ENCODE results near the gene ELF2.
"Not testable (repeated sequence)": the region's sequence is repeated elsewhere in the genome, so short reads cannot be mapped to it uniquely, and the experiment has no call there.

The ELF2 gene

GRCh38 chr4:139028191-139028661 is 148.8 kb downstream of the ELF2 start:
- Histone ChIP-seq H3K27me3 (replicated peaks; ENCODE audit: control insufficient read depth, insufficient read depth, low read length, poor library complexity, severe bottlenecking) (no peaks in the 10 kb centered on the region), H3K36me3 (ENCODE audit: control insufficient read depth, insufficient read depth, low read length) (no peaks in the 10 kb centered on the region), H3K4me3 (ENCODE audit: insufficient read depth, low read depth, low read length, poor library complexity, severe bottlenecking) (no peak overlapping the region), H3K27ac (ENCODE audit: insufficient read depth, low read length, poor library complexity, severe bottlenecking) (no peak overlapping the region), H3K4me1 (ENCODE audit: control insufficient read depth, insufficient read depth, low read length, poor library complexity, severe bottlenecking) (no peaks in the 10 kb centered on the region), H3K9me3 (ENCODE audit: control insufficient read depth, low read length) (no peaks in the 10 kb centered on the region)
- no peak for DNase-seq

DNA sequence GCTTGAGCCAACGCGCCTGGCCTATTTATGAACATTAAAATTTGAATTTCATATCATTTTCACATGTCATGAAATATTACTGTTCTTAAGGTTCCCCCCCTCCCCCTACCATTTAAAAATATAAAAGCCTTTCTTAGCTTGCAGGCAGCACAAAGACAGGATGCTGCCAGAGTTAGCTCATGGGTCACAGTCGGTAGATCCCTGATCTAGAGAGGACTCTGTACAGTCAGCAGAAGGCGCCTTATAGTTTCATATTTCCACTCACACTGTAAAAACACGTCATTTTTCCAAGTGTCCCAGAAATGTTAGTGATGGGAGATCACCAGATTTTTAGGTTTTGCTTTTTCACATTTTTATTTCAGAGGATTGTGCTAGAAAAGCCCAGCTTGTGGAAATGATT is 149.2 kb downstream of the ELF2 start:
- Histone ChIP-seq H3K36me3 (ENCODE audit: control insufficient read depth, insufficient read depth, low read length) (no peaks in the 10 kb centered on the region), H3K27ac (ENCODE audit: insufficient read depth, low read length, poor library complexity, severe bottlenecking) (no peak overlapping the region), H3K4me1 (ENCODE audit: control insufficient read depth, insufficient read depth, low read length, poor library complexity, severe bottlenecking) (no peaks in the 10 kb centered on the region), H3K9me3 (ENCODE audit: control insufficient read depth, low read length) (no peaks in the 10 kb centered on the region), H3K27me3 (replicated peaks; ENCODE audit: control insufficient read depth, insufficient read depth, low read length, poor library complexity, severe bottlenecking) (no peaks in the 10 kb centered on the region), H3K4me3 (ENCODE audit: insufficient read depth, low read depth, low read length, poor library complexity, severe bottlenecking) (no peak overlapping the region)
- DNase-seq: no peak

- no peaks in the 10 kb centered on the region for H3K9me3 ChIP-seq (ENCODE audit: control insufficient read depth, low read length)
- H3K27me3 ChIP-seq (replicated peaks; ENCODE audit: control insufficient read depth, insufficient read depth, low read length, poor library complexity, severe bottlenecking): no peaks in the 10 kb centered on the region
- no peak overlapping the region for H3K4me3 ChIP-seq (ENCODE audit: insufficient read depth, low read depth, low read length, poor library complexity, severe bottlenecking)
- no peaks in the 10 kb centered on the region for H3K4me1 ChIP-seq (ENCODE audit: control insufficient read depth, insufficient read depth, low read length, poor library complexity, severe bottlenecking)
- H3K36me3 ChIP-seq (ENCODE audit: control insufficient read depth, insufficient read depth, low read length): no peaks in the 10 kb centered on the region
- no peak for DNase-seq
- no peak overlapping the region for H3K27ac ChIP-seq (ENCODE audit: insufficient read depth, low read length, poor library complexity, severe bottlenecking)
Measured at GRCh38 chr4:139025841-139026240, 151.2 kb downstream of the ELF2 start.

DNA sequence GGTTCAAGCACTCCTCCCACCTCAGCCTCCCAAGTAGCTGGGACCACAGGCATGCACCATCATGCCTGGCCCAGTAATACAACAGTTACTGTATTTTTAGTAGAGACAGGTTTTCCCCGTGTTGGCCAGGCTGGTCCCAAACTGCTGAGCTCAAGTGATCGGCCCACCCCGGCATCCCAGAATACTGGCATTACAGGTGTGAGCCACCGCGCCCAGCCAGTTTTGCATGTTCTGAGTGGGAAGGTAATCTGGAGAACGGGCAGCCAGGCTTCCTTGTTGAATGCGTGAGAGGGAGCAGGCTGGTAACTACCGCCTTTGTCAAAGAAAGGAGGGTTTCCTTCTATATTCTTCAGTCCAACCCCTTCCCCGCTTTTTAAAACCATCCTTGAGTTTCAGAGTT is 152.3 kb downstream of the ELF2 start:
- Histone ChIP-seq H3K4me3 (ENCODE audit: insufficient read depth, low read depth, low read length, poor library complexity, severe bottlenecking) (no peak overlapping the region), H3K4me1 (ENCODE audit: control insufficient read depth, insufficient read depth, low read length, poor library complexity, severe bottlenecking) (no peaks in the 10 kb centered on the region), H3K36me3 (ENCODE audit: control insufficient read depth, insufficient read depth, low read length) (no peaks in the 10 kb centered on the region), H3K9me3 (ENCODE audit: control insufficient read depth, low read length) (no peaks in the 10 kb centered on the region), H3K27me3 (replicated peaks; ENCODE audit: control insufficient read depth, insufficient read depth, low read length, poor library complexity, severe bottlenecking) (no peaks in the 10 kb centered on the region), H3K27ac (ENCODE audit: insufficient read depth, low read length, poor library complexity, severe bottlenecking) (no peak overlapping the region)
- DNase-seq: no peak

GRCh38 chr4:139022835-139023234 is 154.2 kb downstream of the ELF2 start:
- no peak overlapping the region for H3K4me3 ChIP-seq (ENCODE audit: insufficient read depth, low read depth, low read length, poor library complexity, severe bottlenecking)

DNA sequence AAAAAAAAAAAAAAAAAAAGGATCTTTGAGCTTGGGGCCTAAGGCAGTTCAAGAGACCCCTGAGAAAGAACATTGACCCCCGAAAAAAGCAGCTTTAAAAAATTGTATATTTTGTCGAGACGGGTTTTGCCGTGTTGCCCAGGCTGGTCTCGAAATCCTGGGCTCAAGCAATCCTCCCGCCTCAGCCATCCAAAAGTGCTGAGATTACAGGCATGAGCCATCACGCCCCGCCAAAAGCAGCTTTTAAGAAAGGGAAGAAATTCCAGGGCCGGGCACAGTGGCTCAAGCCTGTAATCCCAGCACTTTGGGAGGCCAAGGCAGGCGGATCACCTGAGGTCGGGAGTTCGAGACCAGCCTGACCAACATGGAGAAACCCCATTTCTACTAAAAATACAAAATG is 155.9 kb downstream of the ELF2 start:
- not testable (repeated sequence) for H3K27ac ChIP-seq (ENCODE audit: insufficient read depth, low read length, poor library complexity, severe bottlenecking); H3K4me1 ChIP-seq (ENCODE audit: control insufficient read depth, insufficient read depth, low read length, poor library complexity, severe bottlenecking); DNase-seq; H3K27me3 ChIP-seq (replicated peaks; ENCODE audit: control insufficient read depth, insufficient read depth, low read length, poor library complexity, severe bottlenecking); H3K36me3 ChIP-seq (ENCODE audit: control insufficient read depth, insufficient read depth, low read length); H3K4me3 ChIP-seq (ENCODE audit: insufficient read depth, low read depth, low read length, poor library complexity, severe bottlenecking); H3K9me3 ChIP-seq (ENCODE audit: control insufficient read depth, low read length)

More at GRCh38 chr4:139022835-139023234, 154.2 kb downstream of the ELF2 start:
- H3K4me1 ChIP-seq (ENCODE audit: control insufficient read depth, insufficient read depth, low read length, poor library complexity, severe bottlenecking): no peaks in the 10 kb centered on the region
- no peak overlapping the region for H3K27ac ChIP-seq (ENCODE audit: insufficient read depth, low read length, poor library complexity, severe bottlenecking)
- DNase-seq: no peak
- no peaks in the 10 kb centered on the region for H3K27me3 ChIP-seq (replicated peaks; ENCODE audit: control insufficient read depth, insufficient read depth, low read length, poor library complexity, severe bottlenecking)
- no peaks in the 10 kb centered on the region for H3K9me3 ChIP-seq (ENCODE audit: control insufficient read depth, low read length)
- no peaks in the 10 kb centered on the region for H3K36me3 ChIP-seq (ENCODE audit: control insufficient read depth, insufficient read depth, low read length)

- H3K9me3 ChIP-seq (ENCODE audit: control insufficient read depth, low read length): no peaks in the 10 kb centered on the region
- no peak for DNase-seq
- no peaks in the 10 kb centered on the region for H3K36me3 ChIP-seq (ENCODE audit: control insufficient read depth, insufficient read depth, low read length)
- H3K27me3 ChIP-seq (replicated peaks; ENCODE audit: control insufficient read depth, insufficient read depth, low read length, poor library complexity, severe bottlenecking): no peaks in the 10 kb centered on the region
- no peak overlapping the region for H3K4me3 ChIP-seq (ENCODE audit: insufficient read depth, low read depth, low read length, poor library complexity, severe bottlenecking)
- H3K4me1 ChIP-seq (ENCODE audit: control insufficient read depth, insufficient read depth, low read length, poor library complexity, severe bottlenecking): no peaks in the 10 kb centered on the region
- no peak overlapping the region for H3K27ac ChIP-seq (ENCODE audit: insufficient read depth, low read length, poor library complexity, severe bottlenecking)
Measured at GRCh38 chr4:139020384-139020783, 156.6 kb downstream of the ELF2 start.

GRCh38 chr4:139018971-139019758 is 157.9 kb downstream of the ELF2 start:
- H3K9me3 ChIP-seq (ENCODE audit: control insufficient read depth, low read length): no peaks in the 10 kb centered on the region
- no peaks in the 10 kb centered on the region for H3K36me3 ChIP-seq (ENCODE audit: control insufficient read depth, insufficient read depth, low read length)
- H3K27ac ChIP-seq (ENCODE audit: insufficient read depth, low read length, poor library complexity, severe bottlenecking): no peak overlapping the region
- H3K4me1 ChIP-seq (ENCODE audit: control insufficient read depth, insufficient read depth, low read length, poor library complexity, severe bottlenecking): peaks cover 7% of the 10 kb centered on the region
- DNase-seq: no peak
- no peaks in the 10 kb centered on the region for H3K27me3 ChIP-seq (replicated peaks; ENCODE audit: control insufficient read depth, insufficient read depth, low read length, poor library complexity, severe bottlenecking)
- H3K4me3 ChIP-seq (ENCODE audit: insufficient read depth, low read depth, low read length, poor library complexity, severe bottlenecking): no peak overlapping the region

DNA sequence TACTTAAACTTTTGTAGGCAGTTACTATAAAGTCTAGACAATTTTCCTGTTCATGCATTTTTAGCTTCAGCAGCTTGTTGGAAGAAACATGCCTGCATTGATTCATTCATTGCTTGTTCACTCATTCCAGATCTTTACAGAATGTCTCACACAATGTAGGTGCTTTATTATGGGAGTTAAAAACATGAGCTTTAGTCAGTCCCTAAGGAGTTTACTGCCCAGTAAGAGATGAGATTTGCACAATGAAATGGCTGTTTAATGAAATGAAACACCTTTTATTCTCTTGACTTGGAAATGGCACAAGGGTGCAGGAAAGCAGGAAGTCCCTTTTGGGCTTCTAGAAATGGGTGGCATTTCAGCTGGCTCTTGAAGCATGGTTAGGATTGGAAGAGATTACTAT is 158.5 kb downstream of the ELF2 start:
- Histone ChIP-seq H3K4me3 (ENCODE audit: insufficient read depth, low read depth, low read length, poor library complexity, severe bottlenecking) (no peak overlapping the region), H3K9me3 (ENCODE audit: control insufficient read depth, low read length) (no peaks in the 10 kb centered on the region), H3K4me1 (ENCODE audit: control insufficient read depth, insufficient read depth, low read length, poor library complexity, severe bottlenecking) (peaks cover 7% of the 10 kb centered on the region), H3K27me3 (replicated peaks; ENCODE audit: control insufficient read depth, insufficient read depth, low read length, poor library complexity, severe bottlenecking) (no peaks in the 10 kb centered on the region), H3K36me3 (ENCODE audit: control insufficient read depth, insufficient read depth, low read length) (no peaks in the 10 kb centered on the region), H3K27ac (ENCODE audit: insufficient read depth, low read length, poor library complexity, severe bottlenecking) (no peak overlapping the region)
- DNase-seq: no peak

DNA sequence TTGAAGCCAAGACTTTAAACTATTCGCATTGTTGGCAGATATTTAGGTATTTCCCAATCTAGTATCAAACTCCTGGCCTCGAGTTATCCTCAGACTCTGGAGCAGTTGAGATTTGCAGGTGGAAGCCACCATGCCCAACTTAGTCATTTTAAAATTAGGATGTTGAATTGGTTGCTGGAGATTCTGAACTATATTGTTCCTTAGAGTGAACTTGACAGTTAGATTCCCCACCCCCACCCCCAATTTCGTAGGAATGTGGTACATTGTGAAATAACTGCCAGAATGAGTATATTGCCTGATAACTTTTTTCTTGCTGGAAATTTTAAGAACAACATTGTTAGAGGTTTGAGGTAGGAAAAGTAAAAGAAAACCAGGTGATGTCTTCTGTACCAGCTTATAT is 159.2 kb downstream of the ELF2 start:
- DNase-seq: no peak
- Histone ChIP-seq H3K4me1 (ENCODE audit: control insufficient read depth, insufficient read depth, low read length, poor library complexity, severe bottlenecking) (peaks cover 7% of the 10 kb centered on the region), H3K27me3 (replicated peaks; ENCODE audit: control insufficient read depth, insufficient read depth, low read length, poor library complexity, severe bottlenecking) (no peaks in the 10 kb centered on the region), H3K9me3 (ENCODE audit: control insufficient read depth, low read length) (no peaks in the 10 kb centered on the region), H3K36me3 (ENCODE audit: control insufficient read depth, insufficient read depth, low read length) (no peaks in the 10 kb centered on the region), H3K4me3 (ENCODE audit: insufficient read depth, low read depth, low read length, poor library complexity, severe bottlenecking) (no peak overlapping the region), H3K27ac (ENCODE audit: insufficient read depth, low read length, poor library complexity, severe bottlenecking) (no peak overlapping the region)

Data from effector memory CD4-positive, alpha-beta T cell (primary cell).